Measurements from ENCODE around the gene TMSB4X. TPM values are rescaled to one million over a fixed set of nuclear protein-coding genes. Genes with fewer than 3 reads are reported as not detected.

Gene TMSB4X
- total and polyA plus RNA-seq, 2 of the 13 experiments (the other 11 are each of a cell fraction or from before 2014, with no cell fraction given), result 10.5 to 29.6 TPM

GRCh38 chrX:12953420-12953819 lies 21.5 kb upstream of the TMSB4X start (continued):
- TF ChIP-seq ZBTB40 (IDR thresholded peaks at IDR 0.05) (no peak), ZBTB40 (CRISPR knock-in tag; IDR thresholded peaks at IDR 0.05) (no peak), GLMP (CRISPR knock-in tag; IDR thresholded peaks at IDR 0.05; ENCODE audit: borderline replicate concordance) (no peak), ZNF101 (CRISPR knock-in tag; IDR thresholded peaks at IDR 0.05; ENCODE audit: borderline replicate concordance, low read depth) (no peak), E2F2 (CRISPR knock-in tag; IDR thresholded peaks at IDR 0.05; ENCODE audit: borderline replicate concordance) (no peak), BCL6 (CRISPR knock-in tag; IDR thresholded peaks at IDR 0.05) (no peak), SP4 (CRISPR knock-in tag; IDR thresholded peaks at IDR 0.05) (no peak), MTA1 (CRISPR knock-in tag; IDR thresholded peaks at IDR 0.05; ENCODE audit: borderline replicate concordance) (no peak), ERF (CRISPR knock-in tag; IDR thresholded peaks at IDR 0.05) (no peak)
